ENCODE data around the gene STOX1. TPM values are rescaled to one million over a fixed set of nuclear protein-coding genes. Genes with fewer than 3 reads are reported as not detected.

The STOX1 gene, protein sequence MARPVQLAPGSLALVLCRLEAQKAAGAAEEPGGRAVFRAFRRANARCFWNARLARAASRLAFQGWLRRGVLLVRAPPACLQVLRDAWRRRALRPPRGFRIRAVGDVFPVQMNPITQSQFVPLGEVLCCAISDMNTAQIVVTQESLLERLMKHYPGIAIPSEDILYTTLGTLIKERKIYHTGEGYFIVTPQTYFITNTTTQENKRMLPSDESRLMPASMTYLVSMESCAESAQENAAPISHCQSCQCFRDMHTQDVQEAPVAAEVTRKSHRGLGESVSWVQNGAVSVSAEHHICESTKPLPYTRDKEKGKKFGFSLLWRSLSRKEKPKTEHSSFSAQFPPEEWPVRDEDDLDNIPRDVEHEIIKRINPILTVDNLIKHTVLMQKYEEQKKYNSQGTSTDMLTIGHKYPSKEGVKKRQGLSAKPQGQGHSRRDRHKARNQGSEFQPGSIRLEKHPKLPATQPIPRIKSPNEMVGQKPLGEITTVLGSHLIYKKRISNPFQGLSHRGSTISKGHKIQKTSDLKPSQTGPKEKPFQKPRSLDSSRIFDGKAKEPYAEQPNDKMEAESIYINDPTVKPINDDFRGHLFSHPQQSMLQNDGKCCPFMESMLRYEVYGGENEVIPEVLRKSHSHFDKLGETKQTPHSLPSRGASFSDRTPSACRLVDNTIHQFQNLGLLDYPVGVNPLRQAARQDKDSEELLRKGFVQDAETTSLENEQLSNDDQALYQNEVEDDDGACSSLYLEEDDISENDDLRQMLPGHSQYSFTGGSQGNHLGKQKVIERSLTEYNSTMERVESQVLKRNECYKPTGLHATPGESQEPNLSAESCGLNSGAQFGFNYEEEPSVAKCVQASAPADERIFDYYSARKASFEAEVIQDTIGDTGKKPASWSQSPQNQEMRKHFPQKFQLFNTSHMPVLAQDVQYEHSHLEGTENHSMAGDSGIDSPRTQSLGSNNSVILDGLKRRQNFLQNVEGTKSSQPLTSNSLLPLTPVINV
- total RNA-seq, result under 0.01 and 0.07 TPM in 2 replicates

DNA sequence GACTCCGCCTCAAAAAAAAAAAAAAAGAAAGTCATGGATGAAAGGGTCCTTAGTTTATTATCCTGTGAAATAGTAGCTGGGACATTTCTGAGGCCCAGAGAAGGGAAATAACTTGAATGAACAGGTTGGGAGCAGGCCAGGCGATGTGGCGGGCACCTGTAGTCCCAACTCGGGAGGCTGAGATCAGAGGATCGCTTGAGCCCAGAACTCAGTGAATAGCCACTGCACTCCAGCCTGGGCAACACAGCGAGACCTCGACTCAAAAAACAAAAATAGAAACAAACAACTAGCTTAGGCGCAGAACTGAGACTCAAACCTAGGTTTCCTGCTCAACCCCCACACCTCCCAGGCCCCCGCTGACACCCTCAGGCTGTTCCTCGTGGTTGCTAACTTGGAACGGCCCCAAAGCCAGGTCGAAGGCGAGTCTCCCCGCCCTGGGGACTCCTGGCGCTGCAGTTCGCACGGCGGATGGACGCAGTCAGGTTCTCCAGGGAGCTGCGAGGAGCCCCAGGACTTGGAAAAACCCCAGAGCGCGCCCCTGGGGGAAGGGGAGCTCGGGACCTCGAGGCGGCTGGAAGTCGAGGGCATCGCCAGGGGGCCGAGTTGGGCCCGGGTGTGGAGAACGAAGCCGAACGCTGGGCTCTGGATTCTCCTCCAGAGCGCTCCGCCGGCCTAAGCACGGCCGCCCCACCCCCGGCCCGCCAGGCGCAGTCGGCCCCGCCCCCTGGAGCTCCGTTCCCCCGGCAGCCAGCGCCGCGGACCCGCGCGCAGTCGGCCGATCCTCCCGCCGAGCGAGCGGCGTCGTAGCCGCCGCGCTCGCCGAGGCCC, at the start of gene STOX1:
Gene STOX1, plus strand, starts transcription at position 768 of the 828 bp plus-strand sequence. CDS start 93 bp downstream, outside the sequence.

DNA sequence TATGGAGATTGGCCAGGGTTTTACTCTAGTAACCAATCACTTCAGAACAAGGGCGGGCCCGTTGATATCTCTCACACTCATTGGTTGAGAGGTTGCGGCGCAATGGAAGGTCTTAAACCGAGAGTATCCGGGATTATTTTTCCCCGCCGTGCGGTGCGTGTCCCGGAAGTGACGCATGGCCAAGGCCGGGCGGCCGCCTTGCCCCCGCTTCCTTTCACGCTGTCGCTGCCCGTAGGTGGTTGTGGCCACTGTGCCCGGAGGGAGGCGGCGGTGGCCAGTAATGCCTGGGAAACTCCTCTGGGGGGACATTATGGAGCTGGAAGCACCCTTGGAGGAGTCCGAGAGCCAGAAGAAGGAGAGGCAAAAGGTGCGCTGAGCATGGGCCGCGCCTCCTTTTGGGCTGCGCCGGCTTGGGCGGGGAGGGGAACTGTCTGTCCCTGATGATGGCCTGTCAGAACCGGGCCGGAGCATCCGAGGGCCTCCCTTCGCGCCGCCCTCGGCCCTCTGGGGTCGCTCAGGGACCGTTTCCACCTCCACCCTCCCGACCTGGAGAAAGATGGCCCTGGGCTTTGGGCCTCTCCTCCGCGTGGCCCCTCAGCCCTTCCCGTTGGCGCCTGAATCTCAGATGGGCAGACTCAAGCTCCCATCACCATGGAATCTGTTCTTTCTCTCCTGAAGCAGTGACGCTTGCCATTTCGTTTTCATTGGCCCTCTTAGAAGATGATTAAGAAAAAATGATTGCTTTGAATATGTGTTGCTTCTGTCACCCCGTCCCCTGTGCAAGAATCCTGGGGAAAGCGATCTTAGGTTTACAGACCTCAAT, 74.0 kb downstream of the STOX1 start, which contains the start of gene DDX50:
Gene DDX50, plus strand, starts transcription at position 211 of the 823 bp plus-strand sequence. Its CDS starts 70 bp downstream, at position 281.

Other genes with a start within 250 kb of the STOX1 start
- 30.4 and 46.2 TPM in 2 replicates for gene CCAR1, start 106.3 kb upstream of the STOX1 start, total RNA-seq
- gene DDX50, start 73.8 kb downstream of the STOX1 start, total RNA-seq, result 51.3 and 67.0 TPM in 2 replicates
- gene DDX21, start 128.6 kb downstream of the STOX1 start, total RNA-seq, result 215 and 244 TPM in 2 replicates
- gene KIFBP, start 161.3 kb downstream of the STOX1 start, total RNA-seq, result 15.7 and 34.8 TPM in 2 replicates